ENCODE results near the gene ITGB6. TPM values are rescaled to one million over a fixed set of nuclear protein-coding genes. Genes with fewer than 3 reads are reported as not detected.

Gene ITGB6
- total and polyA plus RNA-seq, 2 of the 8 experiments (the other 6 are each of a cell fraction or from before 2014, with no cell fraction given), result not detected

- no peak overlapping the region for H3K9ac ChIP-seq (replicated peaks in 1 of 4; ENCODE audit: extremely low read depth in 1 of 4, low read depth in 3 of 4, low read length in 3 of 4)
- H3K56ac ChIP-seq (replicated peaks; ENCODE audit: insufficient read length, low read depth, low read length), result no peak overlapping the region
- no peaks in the 10 kb centered on the region for H3K79me1 ChIP-seq (ENCODE audit: low read depth, low read length)
- no peak overlapping the region for H3K27ac ChIP-seq (ENCODE audit: low read depth, low read length)
- H2AFZ ChIP-seq (ENCODE audit: low read length), result no peak overlapping the region
- H3K4ac ChIP-seq (replicated peaks; ENCODE audit: insufficient read length, low read depth, low read length), result no peak overlapping the region
- no peak overlapping the region for H3K23ac ChIP-seq (ENCODE audit: insufficient read length)
- FAIRE-seq (no peak), DNase-seq (ENCODE audit: low read depth in 1 of 2, low spot score in 2 of 2) (no peak)
- no peak overlapping the region for H3K18ac ChIP-seq (ENCODE audit: extremely low read depth, low read length)
- H3K23me2 ChIP-seq (ENCODE audit: low read depth, low read length), result no peaks in the 10 kb centered on the region
- H2BK5ac ChIP-seq (ENCODE audit: low read depth, low read length), result no peak overlapping the region
- H2BK12ac ChIP-seq (ENCODE audit: low read depth, low read length), result no peak overlapping the region
- H3K4me1 ChIP-seq (replicated peaks in 1 of 4; ENCODE audit: control insufficient read depth in 3 of 4, insufficient read depth in 4 of 4, low read length in 3 of 4), result no peaks in the 10 kb centered on the region
- H3K4me2 ChIP-seq (ENCODE audit: insufficient read depth in 1 of 2, low read depth in 2 of 2, low read length in 2 of 2), result no peak overlapping the region
- no peak overlapping the region for H2BK20ac ChIP-seq (ENCODE audit: low read length)
- H4K91ac ChIP-seq (replicated peaks; ENCODE audit: insufficient read length, low read length), result no peak overlapping the region
- no peaks in the 10 kb centered on the region for H3K27me3 ChIP-seq (replicated peaks in 1 of 4; ENCODE audit: control insufficient read depth in 3 of 4, extremely low read depth in 1 of 4, insufficient read depth in 3 of 4, low read length in 3 of 4)
- no peak overlapping the region for H2BK120ac ChIP-seq (replicated peaks; ENCODE audit: low read depth, low read length)
- ChIA-PET POLR2A (ENCODE audit: partially characterized antibody) (no interaction called here), CTCF (ENCODE audit: partially characterized antibody) (interaction anchor here (0.8 to 1.4 kb wide), 2 partner anchors 11 to 24 kb away, joined by 3 to 4 read pairs; no protein-coding TSS in a partner anchor)
- peaks cover 0 to 3% (median 0%) of the 10 kb centered on the region in 4 experiments; a peak in 2 of 8 replicates for H3K36me3 ChIP-seq (ENCODE audit: control insufficient read depth in 2 of 4, insufficient read depth in 4 of 4, low read length in 3 of 4)
- no peak overlapping the region for H3K14ac ChIP-seq (ENCODE audit: insufficient read length)
- H4K8ac ChIP-seq (ENCODE audit: extremely low read depth, insufficient read depth, low read length), result no peak overlapping the region
- WGBS, 2 experiments (ENCODE audit: extremely low coverage in 1 of 2, insufficient coverage in 1 of 2, insufficient read length in 1 of 2, insufficient replicate concordance in 2 of 2, low coverage in 1 of 2, low lambda C conversion rate in 2 of 2, missing lambda C conversion rate in 1 of 2), result 94% methylated on average over 2 of the region's 2 CpGs; no CpG with 5 or more reads in 1 of the 2 experiments
- H2BK15ac ChIP-seq (ENCODE audit: low read length), result no peak overlapping the region
- no peaks in the 10 kb centered on the region for H3K79me2 ChIP-seq (ENCODE audit: control insufficient read depth in 1 of 2, insufficient read depth in 2 of 2, low read length in 2 of 2)
- H3K4me3 ChIP-seq (ENCODE audit: extremely low read depth in 1 of 4, insufficient read depth in 2 of 4, low read depth in 3 of 4, low read length in 4 of 4), result no peak overlapping the region
- no peak overlapping the region for H2AK5ac ChIP-seq (ENCODE audit: low read depth, low read length)
- no peaks in the 10 kb centered on the region for H4K20me1 ChIP-seq (replicated peaks in 1 of 2; ENCODE audit: control insufficient read depth in 1 of 2, insufficient read depth in 2 of 2, low read length in 2 of 2)
- H4K5ac ChIP-seq (ENCODE audit: insufficient read length, low read depth, low read length), result no peak overlapping the region
- H3K9me3 ChIP-seq (ENCODE audit: insufficient read depth in 2 of 2, low read depth in 1 of 2, low read length in 1 of 2), result peaks cover 16 to 25% of the 10 kb centered on the region in 2 experiments; a peak in 3 of 4 replicates
- no peak for TF ChIP-seq HDAC2 (IDR thresholded peaks at IDR 0.05; ENCODE audit: borderline replicate concordance in 1 of 2, low read depth in 2 of 2, low read length in 2 of 2)
- no peak for TF ChIP-seq POLR2A (IDR thresholded peaks at IDR 0.05; ENCODE audit: control extremely low read depth in 1 of 2, low read depth in 2 of 2, low read length in 2 of 2)
- no peak for TF ChIP-seq SP4 (IDR thresholded peaks at IDR 0.05; ENCODE audit: low read length)
- no peak for TF ChIP-seq BCL11A (IDR thresholded peaks at IDR 0.05; ENCODE audit: low read depth in 2 of 2, low read length in 2 of 2)
- TF ChIP-seq POLR2AphosphoS5 (IDR thresholded peaks at IDR 0.05; ENCODE audit: low read depth, low read length), result no peak
- no peak for TF ChIP-seq TCF12 (IDR thresholded peaks at IDR 0.05; ENCODE audit: low read depth, low read length)
- no peak for TF ChIP-seq FOSL1 (IDR thresholded peaks at IDR 0.05; ENCODE audit: insufficient read depth, low read depth, low read length)
- TF ChIP-seq CBX5 (IDR thresholded peaks at IDR 0.05; ENCODE audit: low read depth, low read length), result no peak
- TF ChIP-seq TAF7 (optimal IDR thresholded peaks at IDR 0.05; ENCODE audit: borderline replicate concordance, low read depth, low read length), result no peak
- no peak for TF ChIP-seq ASH2L (IDR thresholded peaks at IDR 0.05; ENCODE audit: low read length)
- no peak for TF ChIP-seq BACH1 (IDR thresholded peaks at IDR 0.05; ENCODE audit: low read length)
- no peak for TF ChIP-seq GABPA (IDR thresholded peaks at IDR 0.05; ENCODE audit: borderline replicate concordance, insufficient read depth, low read length)
- TF ChIP-seq SIRT6 (IDR thresholded peaks at IDR 0.05; ENCODE audit: low read length), result no peak
- no peak for TF ChIP-seq NANOG (IDR thresholded peaks at IDR 0.05; ENCODE audit: insufficient read depth, low read depth, low read length, poor library complexity, severe bottlenecking)
Observed at GRCh38 chr2:160073284-160073888, 126.7 kb downstream of the ITGB6 start.

Measured in H1 (cell line).